Colonic mucosa (tissue), 4 donors: ENCODE results near the gene ZNF668. TPM values are rescaled to one million over a fixed set of nuclear protein-coding genes. Genes with fewer than 3 reads are reported as not detected.

ENCODE experiments used
- DNase-seq: peaks from one replicate; pipeline ENCODE4 v3.0.0-alpha.2; 2020
- H3K27ac ChIP-seq: fragments of 200-600 bp; one replicate; pipeline ENCODE4 v1.8.0; 2021
- H3K27me3 ChIP-seq: fragments of 200-600 bp; one replicate; pipeline ENCODE4 v1.8.0; 2021
- H3K36me3 ChIP-seq: fragments of 200-600 bp; one replicate; pipeline ENCODE4 v1.8.0; 2021
- H3K4me1 ChIP-seq: fragments of 200-600 bp; one replicate; pipeline ENCODE4 v1.8.0; 2021; ENCODE audit warnings: mild to moderate bottlenecking
- H3K4me3 ChIP-seq: fragments of 200-600 bp; one replicate; pipeline ENCODE4 v1.8.0; 2021
- H3K9ac ChIP-seq, 2 donors: one replicate each; pipeline ENCODE4 v1.7.0; 2013; ENCODE audit warnings: control low read depth in 2 of 2, low read depth in 2 of 2, low read length in 2 of 2
- H3K9me3 ChIP-seq: fragments of 200-600 bp; one replicate; pipeline ENCODE4 v1.8.0; 2021
- CTCF ChIP-seq: fragments of 200-600 bp; IDR thresholded peaks from one replicate; pipeline ENCODE4 v1.8.0; 2022; ENCODE audit warnings: antibody characterized with exemption, mild to moderate bottlenecking
- intact Hi-C: fragments of 100-400 bp; cut with DNase I; formaldehyde crosslinking; loops from one replicate; pipeline ENCODE4 v1.14.1; 2022
- total RNA-seq, 2 donors: library from RNA; stranded (reverse); fragmentation: NEBNext Ultra II Directional in 1 of 2; extraction: Animal tissue kit (Norgen Biotek cat#: 25700) in 1 of 2; gene quantifications; one replicate each; pipeline ENCODE4 v1.2.1, GENCODE V29; 2021
- donor health status: healthy.
- donor health status: DM: no; HTN: no; CAD: no.
- donor health status: DM: no; HTN: no; CAD: no.

ZNF668 gene
- total RNA-seq, 2 donors from 2014 or later, result 7.8 to 12.8 TPM

GRCh38 chr16:31050280-31051030, 23.6 kb downstream of the ZNF668 start:
- Histone ChIP-seq H3K36me3 (no peaks in the 10 kb centered on the region), H3K27me3 (no peaks in the 10 kb centered on the region), H3K4me1 (no peaks in the 10 kb centered on the region), H3K9ac (no peak overlapping the region), H3K9me3 (no peaks in the 10 kb centered on the region), H3K4me3 (no peak overlapping the region), H3K27ac (no peak overlapping the region)
- no peak for DNase-seq
- intact Hi-C loops, result no loop called here
- no peak for TF ChIP-seq CTCF

GRCh38 chr16:31043898-31044481, 30.1 kb downstream of the ZNF668 start:
- no peak overlapping the region for H3K4me3 ChIP-seq
- no peaks in the 10 kb centered on the region for H3K9me3 ChIP-seq
- H3K27ac ChIP-seq, result no peak overlapping the region
- no peaks in the 10 kb centered on the region for H3K27me3 ChIP-seq
- intact Hi-C loops, result no loop called here
- H3K4me1 ChIP-seq, result no peaks in the 10 kb centered on the region
- H3K9ac ChIP-seq, result no peak overlapping the region
- TF ChIP-seq CTCF, result no peak
- H3K36me3 ChIP-seq, result no peaks in the 10 kb centered on the region
- no peak for DNase-seq

- no peaks in the 10 kb centered on the region for H3K36me3 ChIP-seq
- no peak for DNase-seq
- no peak for TF ChIP-seq CTCF
- intact Hi-C loops, result no loop called here
- no peak overlapping the region for H3K4me3 ChIP-seq
- H3K9me3 ChIP-seq, result no peaks in the 10 kb centered on the region
- H3K27ac ChIP-seq, result no peak overlapping the region
- H3K4me1 ChIP-seq, result no peaks in the 10 kb centered on the region
- no peak overlapping the region for H3K9ac ChIP-seq
- no peaks in the 10 kb centered on the region for H3K27me3 ChIP-seq
Measured at GRCh38 chr16:31043352-31043751, 30.7 kb downstream of the ZNF668 start.

GRCh38 chr16:31042866-31043265, 31.2 kb downstream of the ZNF668 start:
- no peaks in the 10 kb centered on the region for H3K9me3 ChIP-seq
- DNase-seq, result no peak
- H3K4me3 ChIP-seq, result no peak overlapping the region
- intact Hi-C loops, result no loop called here
- no peaks in the 10 kb centered on the region for H3K4me1 ChIP-seq
- TF ChIP-seq CTCF, result no peak
- no peak overlapping the region for H3K9ac ChIP-seq
- H3K27me3 ChIP-seq, result no peaks in the 10 kb centered on the region
- no peaks in the 10 kb centered on the region for H3K36me3 ChIP-seq
- no peak overlapping the region for H3K27ac ChIP-seq

GRCh38 chr16:31038993-31039392, 35.0 kb downstream of the ZNF668 start:
- TF ChIP-seq CTCF, result no peak
- Histone ChIP-seq H3K27ac (no peak overlapping the region), H3K27me3 (no peaks in the 10 kb centered on the region), H3K9ac (no peak overlapping the region), H3K9me3 (no peaks in the 10 kb centered on the region), H3K36me3 (no peaks in the 10 kb centered on the region), H3K4me3 (no peak overlapping the region), H3K4me1 (peaks cover 5% of the 10 kb centered on the region)
- intact Hi-C loops, result no loop called here
- no peak for DNase-seq
